HG03159 (cell line): ENCODE measurements around the gene TMEM81.

Experiments used
- ATAC-seq: cut with Tn5 transposase; IDR thresholded peaks from one replicate; pipeline ENCODE4 v1.9.1; 2021; ENCODE audit warnings: mild to moderate bottlenecking, moderate library complexity; ENCODE audit not compliant: unreplicated experiment

Gene TMEM81

GRCh38 chr1:205041001-205041715, 43.1 kb downstream of the TMEM81 start:
- no peak for ATAC-seq

GRCh38 chr1:205038132-205038786, 46.0 kb downstream of the TMEM81 start:
- no peak for ATAC-seq

- no peak for ATAC-seq
Measured at GRCh38 chr1:205037539-205037938, 46.7 kb downstream of the TMEM81 start.
